OCI-M2 (cell line): ENCODE data around the gene STARD3NL.

Experiments used
- DNase-seq: peaks from one replicate; lab custom pipeline; 2025; ENCODE audit not compliant: unreplicated experiment; lab: John Stamatoyannopoulos, UW

STARD3NL gene

DNA sequence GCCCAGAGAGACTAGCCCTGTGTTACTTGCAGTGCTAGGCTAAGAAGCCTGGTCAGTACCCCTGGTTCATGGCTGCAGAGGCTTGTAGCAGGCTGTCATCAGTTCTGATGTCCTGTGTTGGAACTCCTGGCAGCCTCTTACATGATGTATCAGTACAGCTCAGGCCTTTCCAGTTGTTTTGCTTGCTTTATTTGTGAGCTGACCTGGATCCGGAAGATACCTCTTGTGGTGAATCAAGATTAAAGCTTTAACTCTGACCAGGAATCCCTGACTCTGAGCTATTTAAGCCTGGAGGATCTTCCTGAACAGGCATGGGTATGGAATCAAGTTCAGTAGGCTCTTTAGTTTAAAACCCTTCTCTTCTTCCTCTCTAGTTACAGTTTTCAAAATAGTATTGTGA lies 4.4 kb downstream of the STARD3NL start:
- DNase-seq, result no peak

DNA sequence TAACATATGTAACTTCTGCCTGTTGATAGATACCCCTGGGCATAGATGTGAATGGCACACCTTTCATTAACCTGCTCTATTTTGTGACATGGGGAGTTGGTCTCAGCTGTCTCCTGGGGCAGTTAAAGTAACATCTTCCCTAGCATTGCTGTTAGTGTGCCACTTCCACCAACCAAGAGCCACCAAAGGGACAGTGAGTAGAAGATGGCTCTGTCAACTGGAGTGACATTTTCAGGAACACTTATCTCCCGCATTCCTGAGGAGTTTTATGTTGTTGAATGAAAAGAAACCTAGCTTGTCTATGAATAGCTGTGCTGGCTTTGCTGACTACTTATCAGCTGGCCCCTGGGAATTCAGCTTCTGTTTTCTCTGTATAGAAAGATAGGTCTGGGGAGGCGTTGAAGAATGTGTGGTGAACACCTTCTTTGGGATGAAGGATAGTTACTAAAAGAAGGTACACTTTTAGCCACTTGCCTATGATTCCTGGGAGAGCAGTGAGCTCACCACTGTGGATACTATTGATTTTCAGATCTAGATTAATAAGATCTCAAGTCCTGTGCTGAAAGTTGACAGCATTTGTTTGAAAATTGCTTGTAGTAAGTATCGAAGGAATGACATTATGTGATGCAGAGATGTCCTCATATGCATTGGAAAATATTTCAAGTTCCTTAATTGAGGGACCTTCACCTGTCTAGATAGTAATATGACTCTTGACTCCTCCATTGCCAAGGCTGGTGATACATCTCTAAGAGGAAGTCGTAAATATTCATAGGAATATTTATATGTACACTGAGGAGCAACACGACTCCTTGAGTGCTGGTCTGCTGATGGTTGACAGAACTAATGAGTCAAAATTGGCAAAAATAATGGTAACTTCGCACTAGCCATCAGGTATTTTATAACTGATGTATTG lies 7.6 kb downstream of the STARD3NL start:
- no peak for DNase-seq

DNA sequence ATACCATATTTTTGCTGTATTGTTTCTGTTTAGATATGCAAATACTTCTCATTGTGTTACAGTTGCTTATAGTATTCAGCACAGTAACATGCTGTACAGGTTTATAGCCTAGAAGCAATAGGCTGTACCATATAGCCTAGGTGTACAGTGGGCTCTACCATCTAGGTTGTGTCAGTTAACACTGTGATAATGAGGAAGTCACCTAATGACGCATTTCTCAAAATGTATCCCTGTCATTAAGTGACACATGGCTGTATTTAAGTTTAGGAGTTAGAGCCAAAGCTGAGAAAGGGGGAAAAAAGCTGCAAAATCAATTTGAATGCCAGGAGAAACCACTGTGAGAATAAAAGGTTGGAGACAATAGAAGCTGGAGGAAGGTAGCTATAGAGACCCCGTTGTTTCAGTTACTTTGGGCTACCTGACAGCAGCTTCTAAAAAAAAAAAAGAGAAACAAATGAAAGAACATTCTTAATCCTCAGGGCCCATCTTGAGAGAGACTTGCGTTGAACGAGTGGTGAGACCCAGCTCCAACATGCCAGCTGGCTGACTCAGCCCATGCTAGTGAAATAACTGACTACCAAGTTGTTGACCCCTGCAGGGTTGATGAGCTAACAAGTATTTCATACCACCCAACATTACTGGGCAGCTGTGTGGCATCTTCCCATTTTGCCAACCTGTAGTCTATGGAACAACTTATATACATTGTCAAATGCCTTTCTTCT lies 8.7 kb downstream of the STARD3NL start:
- no peak for DNase-seq

DNA sequence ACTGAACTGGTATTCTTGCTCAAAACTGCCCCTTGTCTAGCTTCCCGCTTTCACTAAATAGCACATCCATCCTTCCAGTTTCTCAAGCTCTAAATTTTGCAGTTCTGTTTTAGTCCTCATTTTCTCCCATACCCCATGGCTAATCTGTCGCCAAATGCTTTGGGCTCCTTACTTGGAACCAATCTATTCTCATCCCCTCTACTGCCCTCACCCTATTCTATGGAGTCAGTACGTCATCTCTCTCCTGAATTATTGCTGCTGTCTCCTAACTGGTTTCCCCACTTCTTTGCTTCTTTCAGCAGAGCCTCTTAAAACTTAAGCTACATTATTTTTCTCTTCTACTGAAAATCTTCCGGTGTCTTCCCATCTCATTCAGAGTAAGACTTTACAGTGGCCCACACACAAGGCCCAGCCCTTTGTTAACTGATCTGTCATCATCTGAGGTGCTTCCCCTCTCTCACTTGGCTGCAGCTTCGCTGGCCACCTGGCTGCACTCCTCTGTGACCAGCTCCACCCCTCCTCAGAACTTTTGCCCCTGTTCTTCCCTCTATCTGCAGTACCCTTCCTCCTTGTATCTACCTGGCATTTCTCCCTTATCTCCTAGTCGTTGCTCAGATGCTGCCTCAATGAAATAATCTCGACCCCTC lies 9.9 kb downstream of the STARD3NL start:
- no peak for DNase-seq

DNA sequence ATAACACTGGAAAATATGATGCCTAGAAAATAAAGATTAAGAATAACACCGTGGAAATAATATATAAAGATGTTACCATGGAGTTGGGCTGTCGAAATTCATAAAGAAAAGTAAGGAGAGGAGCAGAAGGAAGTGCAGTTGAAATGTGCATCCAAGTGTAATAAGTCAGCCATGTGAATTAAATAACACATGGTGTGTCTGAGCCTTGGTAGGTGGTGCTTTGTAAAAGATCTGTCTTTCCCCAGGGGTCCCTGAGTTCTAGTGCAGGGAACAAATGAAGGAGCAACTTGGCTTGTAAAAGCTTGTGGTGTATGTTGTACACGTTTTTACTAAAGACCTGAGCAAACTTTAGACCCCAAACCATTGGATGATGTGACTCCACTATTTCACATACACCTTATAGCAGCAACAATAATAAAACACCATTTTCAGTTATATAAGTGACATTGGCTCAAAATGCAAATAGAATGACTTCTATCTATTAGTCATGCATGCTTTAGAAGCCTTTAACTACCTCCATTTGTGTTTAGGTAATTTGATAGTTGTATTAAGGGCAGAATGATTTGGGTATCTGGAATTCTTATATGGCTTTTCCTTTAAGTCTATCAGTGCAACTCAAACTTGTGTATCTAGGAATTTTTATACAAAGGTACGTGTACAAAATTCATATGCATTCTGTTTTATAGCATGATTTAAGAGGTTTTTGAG lies 11.3 kb downstream of the STARD3NL start:
- no peak for DNase-seq

DNA sequence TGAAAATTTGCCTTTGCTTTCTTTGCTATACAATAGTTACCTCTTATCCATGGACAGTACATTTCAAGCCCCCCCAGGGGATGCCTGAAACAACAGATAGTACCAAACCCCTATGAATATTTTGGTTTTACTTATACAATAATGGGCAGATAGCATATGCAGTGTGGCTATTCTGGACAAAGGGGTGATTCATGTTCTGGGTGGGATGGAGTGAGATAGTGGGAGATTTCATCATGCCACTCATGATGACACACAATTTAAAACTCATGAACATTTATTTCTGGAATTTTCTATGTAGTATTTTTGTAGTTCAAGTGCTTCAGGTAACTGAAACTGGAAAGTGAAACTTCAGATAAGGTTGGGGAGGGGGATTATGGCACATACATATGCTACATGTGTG lies 12.0 kb downstream of the STARD3NL start:
- DNase-seq, result no peak

DNA sequence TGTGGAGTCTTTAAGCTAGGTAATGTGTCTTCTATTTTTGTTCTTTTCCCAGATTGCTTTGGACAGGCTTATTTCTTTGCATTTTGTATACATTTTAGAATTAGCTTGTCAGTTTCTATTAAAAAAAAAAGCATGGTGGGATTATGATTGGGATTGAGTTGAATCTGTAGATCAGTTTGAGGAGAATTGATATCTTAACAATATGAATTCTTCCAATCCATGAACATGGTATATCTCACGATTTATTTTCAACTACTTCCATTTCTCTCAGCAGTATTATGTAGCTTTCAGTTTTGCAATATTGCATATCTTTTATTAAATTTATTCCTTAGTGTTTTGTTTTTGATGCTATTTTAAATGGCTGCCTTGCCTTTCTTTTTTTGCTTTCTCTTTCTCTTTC lies 13.7 kb downstream of the STARD3NL start:
- no peak for DNase-seq

DNA sequence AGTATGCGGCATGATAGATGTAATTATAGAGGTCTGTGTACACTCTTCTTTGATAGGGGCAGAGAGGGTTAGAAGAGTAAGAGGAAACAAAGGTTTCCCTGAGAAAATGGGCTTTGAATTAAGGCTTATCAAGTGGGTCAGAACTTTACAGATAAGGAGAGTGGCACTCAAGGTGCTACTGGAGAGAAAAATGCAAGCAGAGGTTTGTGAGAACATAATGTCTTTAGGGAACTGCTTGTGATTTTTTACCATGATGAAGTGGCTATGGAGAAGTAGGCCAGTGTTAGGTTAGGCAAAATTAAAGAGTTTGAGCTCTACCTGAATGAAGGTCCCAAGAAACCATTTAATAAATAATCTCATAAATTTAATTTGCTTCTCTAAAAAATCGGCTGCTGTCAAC lies 14.3 kb downstream of the STARD3NL start:
- DNase-seq, result no peak

DNA sequence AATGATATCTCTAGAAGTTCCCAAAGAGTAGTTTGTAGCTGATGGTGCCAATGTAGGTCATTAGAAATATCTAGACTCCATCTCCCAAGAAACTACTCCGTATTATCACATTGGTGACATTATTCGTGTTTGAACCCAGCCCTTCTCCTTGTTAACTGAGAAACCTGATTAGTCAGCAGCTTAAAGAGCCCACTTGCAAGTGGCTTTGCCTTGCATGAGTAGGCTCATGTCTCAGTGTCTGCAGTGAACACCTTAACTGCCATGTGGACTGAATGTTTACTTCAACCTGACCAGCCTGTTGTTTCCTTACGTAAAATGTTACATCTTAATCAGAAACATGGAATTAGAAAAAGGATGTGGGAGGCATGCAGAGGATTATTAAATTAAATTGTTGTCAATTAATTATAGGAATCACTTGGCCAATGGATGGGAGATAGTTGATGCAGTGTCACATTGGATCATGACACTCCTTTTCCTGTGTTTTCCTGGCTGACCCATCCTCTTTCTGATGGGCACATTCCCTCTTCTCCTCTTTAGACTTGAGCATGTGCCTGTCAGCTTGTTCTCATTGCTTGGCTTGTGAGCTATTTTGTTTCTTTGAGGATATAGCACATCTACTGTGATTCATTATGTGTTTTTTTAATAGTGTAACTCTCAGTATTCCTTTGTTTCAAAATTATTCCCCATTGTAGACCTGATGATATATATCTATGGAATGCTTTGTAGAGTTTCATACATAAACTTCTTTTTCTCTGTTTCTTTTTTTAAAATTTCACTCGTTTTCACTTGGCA lies 18.0 kb downstream of the STARD3NL start:
- no peak for DNase-seq

DNA sequence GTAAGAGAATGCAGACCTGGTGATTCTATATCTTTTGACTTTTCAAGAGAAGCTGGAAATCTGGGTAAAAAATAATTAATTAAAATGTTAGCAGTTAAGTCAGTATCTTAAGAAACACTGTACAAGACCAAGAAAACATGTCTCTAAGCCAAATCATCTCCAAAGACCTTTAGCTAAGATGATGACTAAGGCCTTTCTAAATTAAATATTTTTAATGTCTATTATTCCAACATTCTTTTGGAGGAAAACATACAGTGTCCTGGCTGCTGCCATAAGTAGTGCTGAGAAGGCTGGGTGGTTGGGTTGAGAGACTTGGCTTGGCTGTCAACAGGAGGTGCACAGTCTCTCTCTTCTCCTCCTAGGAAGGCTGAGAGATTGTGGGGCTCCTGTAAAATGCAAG lies 20.3 kb downstream of the STARD3NL start:
- no peak for DNase-seq

DNA sequence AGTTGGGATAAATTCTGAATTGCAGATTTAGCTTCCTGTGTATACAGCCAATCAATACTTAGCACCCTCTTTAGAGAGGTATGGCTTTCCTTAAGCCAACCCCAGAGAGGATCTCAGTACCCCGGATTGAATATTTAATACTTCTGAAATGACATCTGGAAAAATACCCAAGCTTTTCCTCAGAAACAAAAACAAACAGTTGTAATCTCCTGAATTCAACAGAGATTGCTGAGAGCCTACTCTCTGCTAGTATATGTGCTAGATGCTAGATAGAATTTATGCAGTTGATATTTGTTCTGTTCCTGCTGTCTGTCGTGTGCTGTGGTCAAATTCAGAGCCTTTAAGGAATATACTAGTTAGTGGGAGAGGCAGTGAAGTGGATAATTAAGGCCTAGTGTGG lies 21.1 kb downstream of the STARD3NL start:
- no peak for DNase-seq

DNA sequence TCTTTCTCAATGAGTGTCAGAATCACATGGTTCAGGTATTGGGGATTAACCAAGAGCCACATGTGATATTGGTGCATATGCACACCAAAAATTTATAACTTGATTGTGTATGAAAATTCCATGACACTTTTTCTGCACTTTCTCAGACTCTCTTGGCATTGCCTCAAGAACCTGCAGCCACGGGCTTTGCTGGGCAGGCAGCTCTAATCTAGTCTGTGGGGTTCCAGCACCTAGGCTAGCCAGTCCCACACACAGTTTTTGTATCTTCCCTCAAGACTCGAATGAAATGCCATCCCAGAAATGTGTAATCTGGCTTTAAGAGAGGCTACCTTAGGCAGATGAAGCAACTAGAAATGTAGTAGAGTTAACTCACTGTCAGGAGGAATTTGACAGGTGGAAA lies 21.7 kb downstream of the STARD3NL start:
- no peak for DNase-seq

DNA sequence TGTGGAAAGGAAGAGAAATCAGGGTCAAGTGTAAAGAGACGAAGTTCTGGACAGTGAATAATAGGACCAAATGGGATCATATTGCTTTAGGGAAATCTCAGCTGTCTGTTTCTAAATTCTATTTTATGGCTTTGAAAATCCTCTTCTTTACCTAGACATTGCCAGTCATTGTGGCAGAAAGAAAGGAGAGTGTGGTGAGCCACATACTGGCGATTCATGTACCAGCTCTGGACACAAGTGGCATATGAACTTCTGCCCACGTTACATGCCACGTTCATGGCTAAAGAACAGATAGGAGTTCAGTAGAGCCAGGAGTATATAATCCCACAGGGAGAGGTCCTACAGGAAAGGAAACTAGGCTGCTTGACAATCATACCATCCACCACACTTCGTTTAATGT lies 28.0 kb downstream of the STARD3NL start:
- no peak for DNase-seq

DNA sequence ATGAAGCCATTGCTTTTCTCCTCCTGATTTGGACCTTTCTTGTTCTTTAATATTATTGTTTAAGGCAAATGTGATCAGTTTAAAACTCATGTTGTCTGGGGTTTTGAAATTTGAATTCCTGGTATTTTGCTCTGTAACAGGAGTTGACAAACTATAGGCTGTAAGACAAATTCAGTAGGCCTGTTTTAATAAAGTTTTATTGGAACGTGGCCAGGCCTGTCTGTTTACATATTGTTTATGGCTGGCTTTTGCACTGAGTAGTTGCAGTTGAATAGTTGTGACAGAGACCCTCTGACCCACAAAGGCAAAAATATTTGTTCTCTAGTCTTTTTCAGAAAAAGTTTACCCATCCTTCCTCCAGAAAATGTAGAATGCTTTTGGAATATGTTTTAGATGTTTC lies 29.8 kb downstream of the STARD3NL start:
- DNase-seq, result no peak

DNA sequence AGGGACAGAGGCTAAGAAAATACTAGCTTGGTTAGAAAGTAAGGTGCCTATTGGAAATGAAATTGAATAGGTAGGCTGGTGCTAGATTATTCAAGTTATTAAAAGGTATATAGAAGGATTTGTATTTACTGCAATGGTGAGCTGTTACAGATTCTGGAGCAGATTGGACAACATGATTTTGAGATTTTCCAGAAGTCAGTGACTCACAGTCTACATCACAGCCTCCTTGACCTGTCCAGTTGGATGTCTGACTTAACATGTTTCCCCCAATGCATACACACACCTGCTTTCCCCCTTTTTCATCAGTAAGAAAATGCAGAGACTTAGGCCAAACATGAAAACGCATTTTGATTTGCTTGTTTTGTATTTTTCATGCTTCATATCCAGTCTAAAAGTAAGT lies 33.4 kb downstream of the STARD3NL start:
- DNase-seq, result no peak

DNA sequence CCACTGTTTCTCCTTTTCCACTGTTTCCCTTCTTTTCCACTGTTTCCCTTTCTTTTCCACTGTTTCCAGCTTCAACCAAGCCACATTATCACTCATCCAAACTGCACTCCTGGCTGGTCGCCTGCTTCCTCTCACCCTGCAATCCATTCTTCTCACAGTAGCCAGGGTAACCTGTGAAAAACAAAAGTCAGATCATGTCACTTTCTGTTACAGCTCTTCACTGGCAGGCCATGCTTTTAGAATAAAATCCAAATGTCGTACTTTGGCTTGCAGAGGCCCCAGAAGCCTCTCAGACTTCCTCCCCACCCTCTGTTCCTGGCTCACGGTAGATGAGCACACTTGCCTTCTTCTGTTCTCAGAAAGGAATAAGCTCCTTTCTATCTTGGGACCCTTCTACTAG lies 33.9 kb downstream of the STARD3NL start:
- no peak for DNase-seq

DNA sequence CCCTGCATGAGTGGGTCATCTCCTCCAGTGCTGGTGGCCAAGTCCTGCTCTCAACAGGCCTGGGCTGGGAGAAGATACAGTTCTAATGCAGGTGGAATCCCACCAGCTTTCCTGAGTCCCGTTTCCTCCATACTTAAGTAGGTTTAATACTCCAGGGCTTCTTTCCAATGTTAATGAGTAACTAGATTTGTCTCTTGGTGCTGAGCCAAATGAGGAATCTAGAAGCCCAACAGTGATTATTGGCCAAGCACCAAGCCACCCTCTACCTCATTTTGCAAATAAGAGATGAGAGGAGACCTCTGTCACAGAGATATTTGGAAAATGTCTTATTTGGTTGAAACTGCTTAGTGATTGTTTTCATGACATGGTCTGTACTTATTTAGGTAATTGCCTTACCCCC lies 37.1 kb downstream of the STARD3NL start:
- DNase-seq, result no peak

DNA sequence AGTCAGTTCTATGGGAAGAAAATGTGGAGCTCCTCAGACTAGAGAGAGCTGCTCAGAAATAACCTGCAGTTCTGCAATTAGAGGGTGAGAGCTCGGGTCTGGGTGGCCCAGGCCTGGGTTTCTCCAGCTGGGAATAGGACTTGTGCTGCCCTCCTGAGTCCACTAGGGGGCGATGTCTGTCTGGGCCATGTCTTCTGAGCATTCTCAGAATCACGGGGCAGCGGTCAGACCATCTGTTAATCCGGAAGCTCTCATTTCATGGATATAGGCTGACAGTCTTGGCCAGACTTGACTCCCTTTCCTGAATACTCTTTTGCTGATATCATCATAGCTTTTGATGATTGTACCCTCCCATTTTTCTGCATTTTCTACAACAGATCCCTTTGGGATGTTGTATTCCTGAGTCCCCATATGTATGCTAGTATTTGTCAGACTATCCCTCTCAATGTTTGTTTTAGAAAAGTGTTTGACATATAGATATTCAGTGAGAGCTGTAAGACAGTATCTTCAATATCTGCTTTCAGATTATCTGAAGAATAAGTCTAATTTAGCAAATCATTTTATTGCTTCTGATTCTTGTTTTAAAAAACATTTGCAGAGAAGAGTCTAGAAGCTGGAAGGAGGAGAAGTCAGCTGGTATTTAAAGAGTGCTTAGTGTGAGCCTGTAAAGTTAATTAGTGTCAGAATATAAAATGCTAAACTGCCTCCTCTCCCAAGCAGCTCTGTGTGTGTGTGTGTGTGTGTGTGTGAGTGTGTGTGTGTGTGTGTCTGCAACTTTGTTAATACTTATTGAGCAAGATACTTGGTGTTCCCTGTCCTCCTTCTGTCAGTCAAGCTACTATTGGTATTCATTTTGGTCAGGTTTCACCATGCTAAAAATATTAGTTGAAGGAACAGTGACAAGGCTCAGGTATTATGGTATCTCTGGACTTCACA lies 38.0 kb downstream of the STARD3NL start:
- DNase-seq, result no peak

DNA sequence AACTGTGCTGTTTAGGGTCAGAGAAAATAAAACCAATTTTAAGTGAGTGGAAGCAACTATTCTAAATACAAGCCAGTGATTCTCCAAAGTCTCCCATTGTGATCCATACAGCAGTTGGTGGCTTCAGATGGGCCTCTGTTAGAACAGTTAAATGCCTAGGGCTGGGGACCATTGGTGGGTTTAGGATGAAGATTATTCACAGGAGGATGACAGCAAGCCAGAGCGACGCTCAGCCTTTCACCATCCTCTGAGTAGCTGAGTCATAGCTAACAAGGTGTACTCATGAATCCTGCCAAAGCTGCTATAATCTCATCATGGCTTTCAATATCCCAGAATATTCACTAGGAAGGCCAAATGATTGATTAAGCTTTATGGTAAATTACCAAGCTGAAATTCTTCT lies 39.6 kb downstream of the STARD3NL start:
- DNase-seq, result no peak
